ENCODE data around the gene CASP8.
A peak's percentile ranks its signal among the peaks of the same experiment; 100 is the strongest.

CASP8 gene

DNA sequence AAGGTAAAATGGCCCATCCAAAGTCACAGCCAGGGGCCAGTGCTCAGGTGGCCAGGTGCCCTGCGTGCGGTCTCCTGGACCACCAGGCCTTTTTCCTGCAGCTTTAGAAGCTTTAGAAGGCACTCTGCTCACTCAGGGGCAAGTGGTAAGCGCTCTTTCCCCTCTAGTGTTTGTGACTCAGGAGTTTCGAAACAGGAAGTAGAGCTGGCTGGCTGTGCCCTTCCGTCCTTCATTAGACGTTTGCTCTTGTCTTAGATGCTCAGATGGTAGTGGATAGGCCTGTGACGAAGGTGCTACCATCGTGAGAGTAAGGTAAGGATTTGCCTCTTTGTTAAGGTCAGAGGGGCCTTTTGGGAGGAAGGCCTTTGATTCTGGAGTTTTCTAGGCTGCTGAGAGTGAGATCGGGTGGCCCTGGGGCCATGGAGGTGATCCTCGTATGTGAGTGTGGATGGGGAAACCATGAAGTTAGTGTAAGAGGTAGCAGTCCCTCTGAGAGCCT is at the start of gene CASP8:
CASP8 (plus strand) TSS at position 235 of the 499 bp plus-strand sequence. CDS start 5,951 bp downstream, outside the sequence.
- DNase-seq (ENCODE audit: low spot score): no peak

DNA sequence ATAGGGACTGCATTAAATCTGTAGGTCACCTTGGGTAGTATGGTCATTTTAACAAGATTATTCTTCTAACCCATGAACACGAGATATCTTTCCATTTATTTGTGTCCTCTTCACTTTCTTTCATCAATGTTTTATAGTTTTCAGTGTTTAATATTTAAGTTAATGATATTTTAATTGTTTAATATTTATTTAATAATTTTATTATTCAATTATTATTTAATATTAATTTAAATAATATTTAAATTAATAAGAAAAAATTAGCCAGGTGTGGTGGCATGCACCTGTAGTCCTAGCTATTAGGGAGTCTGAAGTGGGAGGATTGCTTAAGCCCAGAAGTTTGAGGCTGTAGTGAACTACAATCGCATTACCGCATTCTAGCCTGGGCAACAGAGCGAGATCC is 44.4 kb upstream of the CASP8 start:
- DNase-seq (ENCODE audit: low spot score): no peak

GRCh38 chr2:201216918-201217317 is 43.4 kb upstream of the CASP8 start:
- no peak for DNase-seq (ENCODE audit: low spot score)

DNA sequence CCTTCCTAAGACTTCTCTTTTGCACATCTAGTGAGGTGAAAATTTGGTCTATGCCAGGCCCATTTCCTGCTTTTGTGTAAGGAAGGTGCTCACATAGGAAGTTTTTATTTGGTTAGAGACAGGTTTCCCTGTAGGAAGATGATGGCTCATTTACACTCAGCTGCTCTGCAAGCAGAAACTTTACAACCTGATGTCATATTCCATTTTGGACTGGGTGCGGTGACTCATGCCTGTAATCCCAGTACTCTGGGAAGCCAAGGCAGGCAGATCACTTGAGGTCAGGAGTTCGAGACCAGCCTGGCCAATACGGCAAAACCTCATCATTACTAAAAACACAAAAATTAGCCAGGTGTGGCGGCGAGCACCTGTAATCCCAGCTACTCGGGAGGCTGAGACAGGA is 41.6 kb upstream of the CASP8 start:
- DNase-seq (ENCODE audit: low spot score): no peak

DNA sequence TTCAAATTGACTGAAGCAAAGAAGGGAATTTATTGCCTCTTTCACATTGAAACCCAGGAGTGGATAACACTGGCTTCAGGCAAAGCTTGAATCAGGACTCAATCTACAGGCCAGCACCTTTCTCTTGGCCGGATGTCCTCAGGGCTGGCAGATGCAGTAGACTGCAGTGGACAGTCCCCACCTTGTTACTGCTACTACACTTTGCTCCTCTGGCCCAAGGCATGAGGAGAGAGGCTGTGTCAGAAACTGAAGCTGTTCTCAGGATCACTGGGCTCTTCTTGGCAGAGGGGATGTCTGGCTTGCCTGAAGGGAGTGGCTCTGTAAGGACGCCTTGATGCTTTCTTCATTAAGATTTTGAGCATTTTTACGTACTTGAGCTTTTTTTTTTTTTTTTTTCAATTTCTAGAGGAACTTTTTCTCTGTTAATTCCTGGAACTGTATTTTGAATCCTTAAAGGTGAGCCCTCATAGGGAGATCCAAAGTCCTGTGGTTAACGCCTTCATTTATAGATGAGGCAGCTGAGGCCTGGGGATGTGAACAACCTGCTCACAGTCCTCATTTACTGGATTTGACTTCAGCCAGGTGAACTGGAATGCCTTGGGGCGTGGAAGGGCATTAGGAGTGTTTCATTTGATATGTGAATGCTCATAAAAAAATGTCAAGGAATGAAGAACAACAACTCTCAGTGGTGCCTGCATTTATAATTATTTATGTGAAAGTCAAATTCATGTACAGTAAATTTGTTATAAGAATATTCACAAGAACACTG is 40.8 kb upstream of the CASP8 start:
- no peak for DNase-seq (ENCODE audit: low spot score)

- no peak for DNase-seq (ENCODE audit: low spot score)
Observed at GRCh38 chr2:201220102-201220570, 40.2 kb upstream of the CASP8 start.

DNA sequence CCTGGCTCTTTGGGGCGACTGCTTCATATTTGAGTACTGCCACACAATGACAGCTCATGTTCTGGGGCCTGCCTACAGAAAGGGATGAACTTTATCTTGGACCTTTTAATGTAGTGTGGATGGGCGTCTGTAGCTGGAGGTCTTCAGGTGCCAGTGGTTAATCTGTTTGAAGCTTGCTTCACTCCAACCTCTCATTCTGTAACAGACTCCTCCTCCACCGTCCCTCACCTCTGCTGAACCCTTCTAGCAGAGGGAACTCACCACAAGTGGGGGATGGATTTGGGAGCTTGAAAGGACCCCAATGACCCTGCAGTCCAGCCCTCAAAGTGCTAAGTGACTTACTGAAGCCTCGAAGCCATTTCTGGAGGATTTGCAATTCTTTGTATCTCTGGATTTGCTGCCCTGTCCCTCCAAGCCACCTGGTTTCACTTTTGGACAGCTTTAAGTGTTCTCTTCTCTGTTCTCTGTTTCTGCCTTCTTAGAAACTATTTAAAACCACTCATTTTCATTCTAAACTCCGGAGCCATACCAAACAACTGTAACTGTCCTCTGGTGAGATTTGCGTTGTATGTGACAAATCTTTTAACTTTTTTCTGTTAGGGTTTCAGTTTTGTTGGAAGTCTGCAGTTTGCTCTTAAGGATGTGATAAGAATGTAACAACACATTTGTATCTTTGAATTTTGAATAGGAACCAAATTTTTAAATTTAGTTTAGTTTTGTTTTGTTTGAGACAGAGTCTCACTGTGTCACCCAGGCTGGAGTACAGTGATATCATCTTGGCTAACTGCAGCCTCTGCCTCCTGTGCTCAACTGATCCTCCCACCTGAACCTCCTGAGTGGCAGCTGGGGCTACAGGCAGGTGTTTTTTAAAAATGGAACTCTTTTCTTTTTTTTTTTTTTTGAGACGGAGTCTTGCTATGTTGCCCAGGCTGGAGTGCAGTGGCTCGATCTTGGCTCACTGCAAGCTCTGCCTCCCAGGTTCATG is 37.0 kb upstream of the CASP8 start:
- no peak for DNase-seq (ENCODE audit: low spot score)

DNA sequence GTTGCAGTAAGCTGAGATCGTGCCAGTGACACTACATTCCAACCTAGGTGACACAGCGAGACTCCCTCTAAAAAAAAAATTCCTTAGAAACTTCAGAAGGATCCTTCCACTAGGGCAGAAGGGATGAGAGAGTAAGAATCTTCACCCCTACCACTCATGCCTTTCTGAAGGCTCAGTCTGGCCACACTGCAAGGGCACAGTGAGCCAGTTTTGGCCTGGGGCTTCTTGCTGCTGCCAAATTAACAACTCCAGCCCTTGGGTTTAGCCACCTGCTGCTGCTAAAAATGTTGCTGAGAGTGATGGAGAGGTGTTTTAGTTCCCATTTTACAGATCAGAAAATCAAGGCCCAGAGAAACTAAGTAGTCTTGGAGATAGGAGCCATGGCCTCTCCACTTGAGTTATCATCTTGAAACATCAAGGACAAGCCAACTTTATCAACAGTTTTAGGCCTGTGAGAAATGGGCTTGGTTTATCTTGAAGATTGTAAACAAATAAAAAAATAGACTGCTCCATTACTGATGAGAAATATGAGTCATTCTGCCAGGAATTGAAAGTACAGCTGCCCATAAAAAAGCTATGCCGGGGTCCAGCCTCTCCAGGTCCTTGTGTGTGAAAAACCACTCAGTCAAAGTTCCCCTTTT is 31.9 kb upstream of the CASP8 start:
- DNase-seq (ENCODE audit: low spot score): no peak

DNA sequence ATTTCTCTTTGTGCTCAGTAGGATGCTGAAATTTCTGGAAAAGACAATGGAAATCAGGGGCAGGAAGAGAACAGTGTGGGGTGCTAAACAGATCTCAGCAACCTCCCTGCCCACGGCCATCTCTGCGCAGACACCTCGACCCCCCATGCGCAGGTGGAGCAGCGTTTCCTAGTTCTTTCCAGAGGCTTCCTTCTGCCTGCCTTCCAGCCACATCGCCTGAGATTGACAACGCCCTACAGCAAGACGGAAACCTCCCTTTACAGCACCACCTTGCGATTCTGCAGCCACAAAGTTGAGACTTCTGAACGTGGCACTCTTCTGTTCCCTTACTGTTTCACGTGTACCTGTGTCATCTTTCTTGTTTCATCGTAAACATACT is 31.4 kb upstream of the CASP8 start:
- no peak for DNase-seq (ENCODE audit: low spot score)

- peak; percentile 87 for DNase-seq (ENCODE audit: low spot score)
Observed at GRCh38 chr2:201231781-201232466, 28.4 kb upstream of the CASP8 start.

DNA sequence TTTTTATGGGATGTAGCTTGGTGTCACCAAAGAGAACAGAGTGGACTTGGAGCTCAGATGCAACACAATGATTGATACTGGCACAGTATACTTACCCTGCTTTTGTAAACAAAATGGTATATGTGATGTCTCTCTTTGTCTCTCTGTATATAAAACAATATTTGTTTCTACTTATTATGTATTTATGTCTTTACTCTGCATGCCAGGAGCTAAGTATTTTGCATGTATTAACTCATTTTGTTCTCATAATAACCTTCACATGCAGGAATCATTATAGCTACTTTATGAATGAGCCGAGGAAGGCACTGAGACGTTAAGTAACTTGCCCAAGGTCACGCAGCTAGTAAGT is 27.9 kb upstream of the CASP8 start:
- DNase-seq (ENCODE audit: low spot score): no peak

DNA sequence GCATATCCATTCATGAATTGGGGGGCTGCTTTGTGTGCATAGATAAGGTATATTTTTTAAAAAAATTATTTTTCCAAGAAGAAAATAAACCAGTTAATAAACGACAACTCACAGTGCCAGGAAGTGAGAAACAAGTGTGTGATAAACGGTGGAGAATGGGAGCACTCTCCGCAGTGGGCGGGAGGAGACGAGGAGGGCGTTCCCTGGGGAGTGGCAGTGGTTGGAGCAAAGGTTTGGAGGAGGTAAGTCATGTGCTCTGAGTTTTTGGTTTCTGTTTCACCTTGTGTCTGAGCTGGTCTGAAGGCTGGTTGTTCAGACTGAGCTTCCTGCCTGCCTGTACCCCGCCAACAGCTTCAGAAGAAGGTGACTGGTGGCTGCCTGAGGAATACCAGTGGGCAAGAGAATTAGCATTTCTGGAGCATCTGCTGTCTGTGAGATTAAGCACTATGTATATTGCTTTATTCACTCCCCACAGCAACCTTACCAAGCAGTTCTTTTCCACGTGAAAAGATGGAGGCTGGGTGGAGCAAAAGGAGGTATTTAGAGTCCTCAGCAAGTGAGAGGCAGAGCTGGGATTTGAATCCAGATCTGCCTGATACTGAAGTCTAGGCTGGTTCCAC is 27.0 kb upstream of the CASP8 start:
- DNase-seq (ENCODE audit: low spot score): no peak

GRCh38 chr2:201233812-201234662 is 26.3 kb upstream of the CASP8 start:
- no peak for DNase-seq (ENCODE audit: low spot score)

DNA sequence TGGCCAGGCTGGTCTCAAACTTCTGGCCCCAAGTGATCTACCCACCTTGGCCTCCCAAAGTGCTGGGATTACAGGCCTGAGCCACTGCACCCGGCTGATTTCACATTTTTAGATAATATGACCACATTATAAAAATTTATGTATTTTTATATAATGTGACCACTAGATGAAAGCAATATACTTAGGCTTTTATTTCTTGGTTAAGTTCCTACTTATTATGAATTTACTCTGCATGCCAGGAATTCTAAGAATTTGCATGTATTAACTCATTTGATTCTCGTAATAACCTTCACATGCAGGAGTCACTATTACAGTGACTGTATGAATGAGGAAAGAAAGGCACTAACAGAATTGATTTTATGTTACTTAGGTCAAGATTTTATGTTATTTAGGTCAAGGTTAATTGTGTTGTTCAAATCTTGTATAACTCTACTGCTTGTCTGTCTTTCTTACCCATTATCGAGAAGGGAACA is 25.6 kb upstream of the CASP8 start:
- DNase-seq (ENCODE audit: low spot score): no peak

- DNase-seq (ENCODE audit: low spot score): peak; percentile 73
Observed at GRCh38 chr2:201235860-201236811, 24.2 kb upstream of the CASP8 start.

DNA sequence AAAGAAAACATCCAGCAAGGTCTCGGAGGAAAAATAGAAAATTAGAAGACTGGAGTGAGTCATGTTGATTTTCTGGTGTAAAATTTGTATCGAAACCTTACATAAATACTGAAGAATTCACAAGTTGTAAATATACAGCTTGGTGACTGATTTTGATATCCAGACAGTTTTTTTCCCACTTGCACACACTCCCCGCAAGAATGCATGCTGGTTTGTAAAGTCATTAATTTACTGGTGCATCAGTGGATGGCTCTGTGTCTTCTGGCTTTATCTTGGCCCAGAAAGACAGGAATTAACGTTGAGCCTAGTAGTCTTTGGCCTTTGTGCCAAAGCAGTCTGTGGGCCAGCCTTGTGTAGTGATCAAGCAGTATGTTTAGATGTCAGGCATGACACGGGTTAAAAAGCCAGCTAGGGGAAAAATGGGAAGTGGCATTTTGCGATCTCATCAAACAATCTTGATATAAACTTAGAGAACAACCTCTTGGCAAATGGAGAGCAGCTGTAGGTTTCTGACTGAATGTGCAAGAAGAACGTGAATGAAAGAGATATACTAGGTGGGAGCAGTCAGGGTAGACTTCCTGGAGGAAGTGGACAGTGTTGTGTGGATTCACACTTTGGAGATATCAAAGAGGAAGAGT is 22.7 kb upstream of the CASP8 start:
- DNase-seq (ENCODE audit: low spot score): no peak

- DNase-seq (ENCODE audit: low spot score): peak; percentile 53
Observed at GRCh38 chr2:201239167-201239935, 21.0 kb upstream of the CASP8 start.

Data from AG08396 (cell line).